ENCODE data around the gene AQR.

Gene AQR

GRCh38 chr15:34953851-34954250 is 15.7 kb downstream of the AQR start:
- ATAC-seq = no peak

DNA sequence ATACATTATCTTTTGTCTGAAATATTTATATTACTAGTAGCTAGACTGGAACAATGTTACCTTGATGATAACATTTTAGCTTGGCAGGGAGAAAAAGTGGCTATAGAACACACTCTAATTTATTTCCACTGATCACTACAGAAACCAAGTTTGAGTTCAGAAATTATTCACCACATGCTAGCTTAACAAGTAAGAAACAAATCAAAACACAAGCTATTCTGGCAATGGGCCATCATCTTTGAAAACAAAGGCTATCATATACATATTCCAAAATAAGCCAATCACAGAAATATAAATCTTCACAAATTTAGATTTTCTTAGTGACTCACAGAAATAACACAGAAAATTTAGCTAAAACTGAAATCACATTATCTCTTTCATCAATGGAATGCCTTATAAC is 17.1 kb downstream of the AQR start:
- no peak; the same call in 2 of the 3 replicates for ATAC-seq
- TF ChIP-seq SNAI2 (CRISPR knock-in tag; IDR thresholded peaks at IDR 0.05) (no peak), POU6F1 (CRISPR knock-in tag; IDR thresholded peaks at IDR 0.05; ENCODE audit: borderline replicate concordance, low read depth) (no peak), BACH2 (CRISPR knock-in tag; IDR thresholded peaks at IDR 0.05; ENCODE audit: borderline replicate concordance) (no peak), PPARA (CRISPR knock-in tag; IDR thresholded peaks at IDR 0.05; ENCODE audit: borderline replicate concordance) (no peak), ZNF565 (CRISPR knock-in tag; conservative IDR thresholded peaks at IDR 0.05; ENCODE audit: low read depth) (no peak), RARB (CRISPR knock-in tag; IDR thresholded peaks at IDR 0.05) (no peak), ARNTL (CRISPR knock-in tag; IDR thresholded peaks at IDR 0.05; ENCODE audit: borderline replicate concordance, low read depth) (no peak), ZFP3 (CRISPR knock-in tag; IDR thresholded peaks at IDR 0.05) (no peak), ISL1 (CRISPR knock-in tag; IDR thresholded peaks at IDR 0.05) (no peak), ZNF70 (CRISPR knock-in tag; IDR thresholded peaks at IDR 0.05) (no peak), CREB5 (CRISPR knock-in tag; IDR thresholded peaks at IDR 0.05; ENCODE audit: low read depth) (no peak), ZFP30 (CRISPR knock-in tag; IDR thresholded peaks at IDR 0.05) (no peak), TOX (CRISPR knock-in tag; IDR thresholded peaks at IDR 0.05; ENCODE audit: borderline replicate concordance) (no peak)
- TF ChIP-seq, protein P1, sequence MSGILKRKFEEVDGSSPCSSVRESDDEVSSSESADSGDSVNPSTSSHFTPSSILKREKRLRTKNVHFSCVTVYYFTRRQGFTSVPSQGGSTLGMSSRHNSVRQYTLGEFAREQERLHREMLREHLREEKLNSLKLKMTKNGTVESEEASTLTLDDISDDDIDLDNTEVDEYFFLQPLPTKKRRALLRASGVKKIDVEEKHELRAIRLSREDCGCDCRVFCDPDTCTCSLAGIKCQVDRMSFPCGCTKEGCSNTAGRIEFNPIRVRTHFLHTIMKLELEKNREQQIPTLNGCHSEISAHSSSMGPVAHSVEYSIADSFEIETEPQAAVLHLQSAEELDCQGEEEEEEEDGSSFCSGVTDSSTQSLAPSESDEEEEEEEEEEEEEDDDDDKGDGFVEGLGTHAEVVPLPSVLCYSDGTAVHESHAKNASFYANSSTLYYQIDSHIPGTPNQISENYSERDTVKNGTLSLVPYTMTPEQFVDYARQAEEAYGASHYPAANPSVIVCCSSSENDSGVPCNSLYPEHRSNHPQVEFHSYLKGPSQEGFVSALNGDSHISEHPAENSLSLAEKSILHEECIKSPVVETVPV (CRISPR knock-in tag; IDR thresholded peaks at IDR 0.05) = no peak

More at GRCh38 chr15:34953851-34954250, 15.7 kb downstream of the AQR start:
- TF ChIP-seq, protein P1 (CRISPR knock-in tag; IDR thresholded peaks at IDR 0.05) = no peak
- TF ChIP-seq ZNF70 (CRISPR knock-in tag; IDR thresholded peaks at IDR 0.05) = no peak
- no peak for TF ChIP-seq GLIS3 (CRISPR knock-in tag; IDR thresholded peaks at IDR 0.05)
- TF ChIP-seq, protein P2, sequence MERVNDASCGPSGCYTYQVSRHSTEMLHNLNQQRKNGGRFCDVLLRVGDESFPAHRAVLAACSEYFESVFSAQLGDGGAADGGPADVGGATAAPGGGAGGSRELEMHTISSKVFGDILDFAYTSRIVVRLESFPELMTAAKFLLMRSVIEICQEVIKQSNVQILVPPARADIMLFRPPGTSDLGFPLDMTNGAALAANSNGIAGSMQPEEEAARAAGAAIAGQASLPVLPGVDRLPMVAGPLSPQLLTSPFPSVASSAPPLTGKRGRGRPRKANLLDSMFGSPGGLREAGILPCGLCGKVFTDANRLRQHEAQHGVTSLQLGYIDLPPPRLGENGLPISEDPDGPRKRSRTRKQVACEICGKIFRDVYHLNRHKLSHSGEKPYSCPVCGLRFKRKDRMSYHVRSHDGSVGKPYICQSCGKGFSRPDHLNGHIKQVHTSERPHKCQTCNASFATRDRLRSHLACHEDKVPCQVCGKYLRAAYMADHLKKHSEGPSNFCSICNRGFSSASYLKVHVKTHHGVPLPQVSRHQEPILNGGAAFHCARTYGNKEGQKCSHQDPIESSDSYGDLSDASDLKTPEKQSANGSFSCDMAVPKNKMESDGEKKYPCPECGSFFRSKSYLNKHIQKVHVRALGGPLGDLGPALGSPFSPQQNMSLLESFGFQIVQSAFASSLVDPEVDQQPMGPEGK (CRISPR knock-in tag; IDR thresholded peaks at IDR 0.05; ENCODE audit: borderline replicate concordance) = no peak
- no peak for TF ChIP-seq ISL1 (CRISPR knock-in tag; IDR thresholded peaks at IDR 0.05)
- no peak for TF ChIP-seq PPARA (CRISPR knock-in tag; IDR thresholded peaks at IDR 0.05; ENCODE audit: borderline replicate concordance)
- no peak for TF ChIP-seq SNAI2 (CRISPR knock-in tag; IDR thresholded peaks at IDR 0.05)
- TF ChIP-seq RARB (CRISPR knock-in tag; IDR thresholded peaks at IDR 0.05) = no peak
- TF ChIP-seq ZNF8 (CRISPR knock-in tag; IDR thresholded peaks at IDR 0.05) = no peak
- TF ChIP-seq ARNTL (CRISPR knock-in tag; IDR thresholded peaks at IDR 0.05; ENCODE audit: borderline replicate concordance, low read depth) = no peak
- no peak for TF ChIP-seq TOX (CRISPR knock-in tag; IDR thresholded peaks at IDR 0.05; ENCODE audit: borderline replicate concordance)
- no peak for TF ChIP-seq ZNF565 (CRISPR knock-in tag; conservative IDR thresholded peaks at IDR 0.05; ENCODE audit: low read depth)
- no peak for TF ChIP-seq TSHZ2 (CRISPR knock-in tag; IDR thresholded peaks at IDR 0.05)
- TF ChIP-seq ESRRG (CRISPR knock-in tag; IDR thresholded peaks at IDR 0.05) = no peak
- no peak for TF ChIP-seq CSDC2 (CRISPR knock-in tag; IDR thresholded peaks at IDR 0.05)
- no peak for TF ChIP-seq ZFP3 (CRISPR knock-in tag; IDR thresholded peaks at IDR 0.05)
- TF ChIP-seq POU6F1 (CRISPR knock-in tag; IDR thresholded peaks at IDR 0.05; ENCODE audit: borderline replicate concordance, low read depth) = no peak
- no peak for TF ChIP-seq OSR1 (CRISPR knock-in tag; IDR thresholded peaks at IDR 0.05)
- no peak for TF ChIP-seq ZFP30 (CRISPR knock-in tag; IDR thresholded peaks at IDR 0.05)
- TF ChIP-seq TCF4 (CRISPR knock-in tag; IDR thresholded peaks at IDR 0.05; ENCODE audit: borderline replicate concordance) = no peak
